Psoas muscle (tissue), 8 donors: ENCODE data around the gene RBP3. TPM values are rescaled to one million over a fixed set of nuclear protein-coding genes. Genes with fewer than 3 reads are reported as not detected.
A peak's percentile ranks its signal among the peaks of the same experiment; 100 is the strongest.

ENCODE experiments used
- ATAC-seq, 4 donors: fragments of 200-7000 bp; cut with Tn5 transposase; one replicate each; pipeline ENCODE4 v1.9.1; 2020; ENCODE audit warnings: moderate library complexity in 3 of 4, mild to moderate bottlenecking in 2 of 4
- DNase-seq, 2 donors: peaks; one replicate each; pipeline ENCODE4 v3.0.0-alpha.2; 2020
- H3K27ac ChIP-seq: fragments of 200-600 bp; one replicate; pipeline ENCODE4 v1.8.0; 2022
- H3K27me3 ChIP-seq, 3 donors: fragments of 200-600 bp in 1 of 3; one replicate each; pipeline versions ENCODE4 v1.6.1 to v1.8.0; 2013 to 2022; ENCODE audit warnings: low read length in 2 of 3, mild to moderate bottlenecking in 2 of 3, moderate library complexity in 1 of 3; ENCODE audit not compliant: insufficient read depth in 3 of 3
- H3K36me3 ChIP-seq, 2 donors: fragments of 200-600 bp in 1 of 2; one replicate each; pipeline versions ENCODE4 v1.6.1 to v1.8.0; 2013 to 2022; ENCODE audit warnings: low read depth in 1 of 2, mild to moderate bottlenecking in 1 of 2, moderate library complexity in 1 of 2; ENCODE audit not compliant: insufficient read depth in 1 of 2
- H3K4me1 ChIP-seq: fragments of 200-600 bp; one replicate; pipeline ENCODE4 v1.8.0; 2022
- H3K4me3 ChIP-seq: fragments of 200-600 bp; one replicate; pipeline ENCODE4 v1.8.0; 2022; ENCODE audit warnings: mild to moderate bottlenecking
- H3K9me3 ChIP-seq: fragments of 200-600 bp; one replicate; pipeline ENCODE4 v1.8.0; 2022
- CTCF ChIP-seq: fragments of 200-600 bp; IDR thresholded peaks from one replicate; pipeline ENCODE4 v1.8.0; 2022; ENCODE audit warnings: antibody characterized with exemption
- WGBS, 3 donors: extraction: QIAGEN DNeasy Blood & Tissue Kit; methylation state at CpG; one replicate each; pipeline versions ENCODE4 v1.1.6 to v1.1.7; 2013; 5-methylcytosine and 5-hydroxymethylcytosine counted together
- intact Hi-C, 2 donors: fragments of 100-400 bp; cut with DNase I; formaldehyde crosslinking; loops; one replicate each; pipeline versions ENCODE4 v1.11.0 to v1.14.2; 2022
- polyA plus RNA-seq, 3 donors: library from polyadenylated mRNA; stranded (reverse); fragments of 200-250 nt; gene quantifications; one replicate each; pipeline ENCODE4 v1.2.3, GENCODE V29; 2013
- total RNA-seq, 4 donors: library from RNA; stranded (reverse); fragmentation: NEBNext Ultra II Directional in 2 of 4; extraction: Animal tissue kit (Norgen Biotek cat#: 25700) in 2 of 4; gene quantifications; one replicate each; pipeline versions ENCODE4 v1.2.1 to v1.2.4, GENCODE V29; 2021 to 2023
- donor health status: healthy with polysubstance abuse.
- donor health status: DM: no; HTN: no; CAD: no; lungs with moderate emphysema.
- donor health status: Bipolar disorder and iron deficiency.
- donor health status: healthy.
- donor health status: DM: yes; HTN: yes; CAD: no.
- donor health status: DM: no; HTN: no; CAD: no.
- donor health status: DM: no; HTN: no; CAD: no.
- donor health status: DM: yes; HTN: yes; CAD: no.

The RBP3 gene
- total and polyA plus RNA-seq, 7 donors, result not detected

- Histone ChIP-seq H3K36me3 (no peaks in the 10 kb centered on the region), H3K27ac (no peak overlapping the region), H3K27me3 (no peaks in the 10 kb centered on the region), H3K9me3 (no peaks in the 10 kb centered on the region), H3K4me1 (no peaks in the 10 kb centered on the region), H3K4me3 (no peak overlapping the region)
- no peak for ATAC-seq
- intact Hi-C loops, result no loop called here
- no peak for TF ChIP-seq CTCF
- peak in 1 of 2 donors; percentile 40 for DNase-seq
- 79 to 88% (median 80%) methylated on average over 3 of the region's 3 CpGs for WGBS, 3 donors
These were observed 10.3 kb downstream of the RBP3 start for GRCh38 chr10:47358457-47358856.

- no peak overlapping the region for H3K4me3 ChIP-seq
- DNase-seq (peak in 1 of 2 donors; percentile 2), ATAC-seq (no peak)
- no peak for TF ChIP-seq CTCF
- intact Hi-C loops, result no loop called here
- no peaks in the 10 kb centered on the region for H3K9me3 ChIP-seq
- no peaks in the 10 kb centered on the region for H3K27me3 ChIP-seq
- WGBS, 3 donors, result 84 to 100% (median 92%) methylated on average over 2 of the region's 2 CpGs
- H3K27ac ChIP-seq, result no peak overlapping the region
- no peaks in the 10 kb centered on the region for H3K36me3 ChIP-seq
- H3K4me1 ChIP-seq, result no peaks in the 10 kb centered on the region
These were observed 10.9 kb downstream of the RBP3 start for GRCh38 chr10:47359101-47359500.

GRCh38 chr10:47359626-47360418 lies 11.7 kb downstream of the RBP3 start:
- DNase-seq (peak in 1 of 2 donors; percentile 22), ATAC-seq (no peak)
- Histone ChIP-seq H3K9me3 (no peaks in the 10 kb centered on the region), H3K27ac (no peak overlapping the region), H3K27me3 (no peaks in the 10 kb centered on the region), H3K4me1 (no peaks in the 10 kb centered on the region), H3K4me3 (no peak overlapping the region), H3K36me3 (no peaks in the 10 kb centered on the region)
- 72 to 75% (median 74%) methylated on average over 4 of the region's 4 CpGs for WGBS, 3 donors
- TF ChIP-seq CTCF, result no peak
- intact Hi-C loops, result no loop called here

GRCh38 chr10:47360419-47361040 lies 12.4 kb downstream of the RBP3 start:
- H3K27ac ChIP-seq, result no peak overlapping the region
- ATAC-seq (peak; percentile 47 to 74 (median 73)), DNase-seq (peak in 1 of 2 donors; percentile 22)
- H3K4me3 ChIP-seq, result no peak overlapping the region
- H3K9me3 ChIP-seq, result no peaks in the 10 kb centered on the region
- intact Hi-C loops, result no loop called here
- H3K36me3 ChIP-seq, result no peaks in the 10 kb centered on the region
- TF ChIP-seq CTCF, result no peak
- no peaks in the 10 kb centered on the region for H3K4me1 ChIP-seq
- WGBS, 3 donors, result 44 to 57% (median 49%) methylated on average over 14 of the region's 14 CpGs
- no peaks in the 10 kb centered on the region for H3K27me3 ChIP-seq
